ENCODE data around the gene CSNK2B. TPM values are rescaled to one million over a fixed set of nuclear protein-coding genes. Genes with fewer than 3 reads are reported as not detected.

CSNK2B gene
- total RNA-seq, 2 experiments from 2014 or later: 230 to 245 TPM

GRCh38 chr6:31634131-31634530 lies 31.7 kb upstream of the CSNK2B start:
- Histone ChIP-seq H3K27ac (ENCODE audit: low read depth, low read length, poor library complexity, severe bottlenecking) (no peak overlapping the region), H3K4me1 (ENCODE audit: insufficient read depth, low read length, poor library complexity, severe bottlenecking) (peaks cover 10% of the 10 kb centered on the region), H3K4me3 (ENCODE audit: low read depth, low read length, poor library complexity, severe bottlenecking) (no peak overlapping the region), H3K79me2 (ENCODE audit: insufficient read depth, low read depth, low read length) (no peaks in the 10 kb centered on the region), H2AFZ (ENCODE audit: low read length) (no peak overlapping the region), H3K36me3 (ENCODE audit: insufficient read depth, low read length) (peaks cover 99% of the 10 kb centered on the region), H3K9me2 (ENCODE audit: insufficient read depth, low read length) (no peaks in the 10 kb centered on the region), H4K20me1 (ENCODE audit: insufficient read depth, low read length) (no peaks in the 10 kb centered on the region; the same call in 1 of the 2 replicates), H3K9me3 (ENCODE audit: low read length) (no peaks in the 10 kb centered on the region), H3K4me2 (ENCODE audit: low read length) (no peak overlapping the region)
- intact Hi-C loops (cut with micrococcal nuclease; ENCODE audit: unreplicated experiment): no loop called here
- BruUV-seq (replicated peaks): no TSS peak
- ChIA-PET POLR2A (interaction anchor here (0.6 to 1.0 kb wide), 3 partner anchors 11 to 29 kb away, joined by 3 to 4 read pairs (median 3); no protein-coding TSS in a partner anchor), CTCF (ENCODE audit: unreplicated experiment) (no interaction called here)
- no peak for TF ChIP-seq CTCF (conservative IDR thresholded peaks at IDR 0.05; ENCODE audit: low read length)
- TF ChIP-seq EZH2phosphoT487 (IDR thresholded peaks at IDR 0.05; ENCODE audit: borderline replicate concordance, low read depth, low read length): no peak
- DNase-seq (ENCODE audit: low spot score): no peak

- no peak overlapping the region for H2AFZ ChIP-seq (ENCODE audit: low read length)
- TF ChIP-seq CTCF (conservative IDR thresholded peaks at IDR 0.05; ENCODE audit: low read length): no peak
- TF ChIP-seq EZH2phosphoT487 (IDR thresholded peaks at IDR 0.05; ENCODE audit: borderline replicate concordance, low read depth, low read length): no peak
- no peak overlapping the region for H3K4me2 ChIP-seq (ENCODE audit: low read length)
- H3K27ac ChIP-seq (ENCODE audit: low read depth, low read length, poor library complexity, severe bottlenecking): no peak overlapping the region
- BruUV-seq (replicated peaks): no TSS peak
- intact Hi-C loops (cut with micrococcal nuclease; ENCODE audit: unreplicated experiment): no loop called here
- no peaks in the 10 kb centered on the region for H3K79me2 ChIP-seq (ENCODE audit: insufficient read depth, low read depth, low read length)
- DNase-seq (ENCODE audit: low spot score): no peak
- H3K36me3 ChIP-seq (ENCODE audit: insufficient read depth, low read length): peaks cover 99% of the 10 kb centered on the region
- no peaks in the 10 kb centered on the region for H3K9me3 ChIP-seq (ENCODE audit: low read length)
- peaks cover 10% of the 10 kb centered on the region for H3K4me1 ChIP-seq (ENCODE audit: insufficient read depth, low read length, poor library complexity, severe bottlenecking)
- no peaks in the 10 kb centered on the region; the same call in 1 of the 2 replicates for H4K20me1 ChIP-seq (ENCODE audit: insufficient read depth, low read length)
- ChIA-PET POLR2A (no interaction called here), CTCF (ENCODE audit: unreplicated experiment) (no interaction called here)
- no peaks in the 10 kb centered on the region for H3K9me2 ChIP-seq (ENCODE audit: insufficient read depth, low read length)
- no peak overlapping the region for H3K4me3 ChIP-seq (ENCODE audit: low read depth, low read length, poor library complexity, severe bottlenecking)
Observed at GRCh38 chr6:31634969-31635575, 30.8 kb upstream of the CSNK2B start.
